ENCODE measurements around the gene COL12A1. TPM values are rescaled to one million over a fixed set of nuclear protein-coding genes. Genes with fewer than 3 reads are reported as not detected.

Gene COL12A1
- total and polyA plus RNA-seq, 11 donors: 3.1 to 26.8 (median 18.5) TPM

GRCh38 chr6:75106426-75106825 lies 99.4 kb downstream of the COL12A1 start:
- WGBS, 4 donors: 90 to 95% (median 92%) methylated on average over 2 of the region's 2 CpGs
- Histone ChIP-seq H3K36me3 (peaks cover 0 to 62% (median 0%) of the 10 kb centered on the region in 9 donors), H3K27me3 (no peaks in the 10 kb centered on the region), H3K9me3 (no peaks in the 10 kb centered on the region), H3K4me3 (no peak overlapping the region), H3K27ac (no peak overlapping the region), H3K4me1 (no peaks in the 10 kb centered on the region)
- no peak for ATAC-seq
- DNase-seq: no peak
- intact Hi-C loops (cut with DNase I): no loop called here
- TF ChIP-seq CTCF (IDR thresholded peaks at IDR 0.05) (no peak), POLR2A (IDR thresholded peaks at IDR 0.05) (no peak)

- WGBS, 4 donors: 64 to 88% (median 76%) methylated on average over 1 of the region's 1 CpG
- no peak for ATAC-seq
- no peaks in the 10 kb centered on the region for H3K9me3 ChIP-seq
- intact Hi-C loops (cut with DNase I): no loop called here
- TF ChIP-seq POLR2A (IDR thresholded peaks at IDR 0.05) (no peak), CTCF (IDR thresholded peaks at IDR 0.05) (no peak)
- no peak overlapping the region for H3K4me3 ChIP-seq
- no peaks in the 10 kb centered on the region for H3K27me3 ChIP-seq
- DNase-seq: no peak
- H3K36me3 ChIP-seq: peaks cover 0 to 71% (median 0%) of the 10 kb centered on the region in 9 donors
- H3K27ac ChIP-seq: no peak overlapping the region
- peaks cover 0 to 8% (median 0%) of the 10 kb centered on the region in 12 donors for H3K4me1 ChIP-seq
Observed at GRCh38 chr6:75103431-75103830, 102.4 kb downstream of the COL12A1 start.

GRCh38 chr6:75102301-75102700 lies 103.6 kb downstream of the COL12A1 start:
- H3K9me3 ChIP-seq: no peaks in the 10 kb centered on the region
- H3K4me1 ChIP-seq: peaks cover 0 to 11% (median 0%) of the 10 kb centered on the region in 12 donors
- intact Hi-C loops (cut with DNase I): no loop called here
- DNase-seq (no peak), ATAC-seq (no peak)
- H3K27ac ChIP-seq: peak overlapping the region in 1 of 12 donors; percentile 6
- peaks cover 0 to 69% (median 0%) of the 10 kb centered on the region in 9 donors for H3K36me3 ChIP-seq
- no peak overlapping the region for H3K4me3 ChIP-seq
- no peak for TF ChIP-seq POLR2A (IDR thresholded peaks at IDR 0.05)
- no peak for TF ChIP-seq CTCF (IDR thresholded peaks at IDR 0.05)
- no peaks in the 10 kb centered on the region for H3K27me3 ChIP-seq
- 73 to 80% (median 75%) methylated on average over 5 of the region's 5 CpGs for WGBS, 4 donors

GRCh38 chr6:75101896-75102295 lies 104.0 kb downstream of the COL12A1 start:
- H3K27me3 ChIP-seq: no peaks in the 10 kb centered on the region
- ATAC-seq (no peak), DNase-seq (no peak)
- H3K9me3 ChIP-seq: no peaks in the 10 kb centered on the region
- H3K27ac ChIP-seq: no peak overlapping the region
- H3K36me3 ChIP-seq: peaks cover 0 to 64% (median 0%) of the 10 kb centered on the region in 9 donors
- H3K4me1 ChIP-seq: peaks cover 0 to 11% (median 0%) of the 10 kb centered on the region in 12 donors
- no peak for TF ChIP-seq POLR2A (IDR thresholded peaks at IDR 0.05)
- no peak for TF ChIP-seq CTCF (IDR thresholded peaks at IDR 0.05)
- no peak overlapping the region for H3K4me3 ChIP-seq
- intact Hi-C loops (cut with DNase I): no loop called here
- 63 to 77% (median 71%) methylated on average over 4 of the region's 4 CpGs for WGBS, 4 donors
